T-helper 22 cell (primary cell): Measurements from ENCODE around the gene RAB37.

Experiments
- DNase-seq: peaks from one replicate; pipeline ENCODE4 v3.0.0-alpha.2; 2020; ENCODE audit warnings: low read depth

RAB37 gene

GRCh38 chr17:74779948-74780400 is 42.9 kb downstream of the RAB37 start:
- peak; percentile 54 for DNase-seq

- no peak for DNase-seq
These were observed 43.6 kb downstream of the RAB37 start for GRCh38 chr17:74780443-74781238.

- no peak for DNase-seq
These were observed 45.5 kb downstream of the RAB37 start for GRCh38 chr17:74782571-74782970.

GRCh38 chr17:74784125-74784810 is 47.2 kb downstream of the RAB37 start:
- no peak for DNase-seq

GRCh38 chr17:74785096-74785980 is 48.3 kb downstream of the RAB37 start:
- DNase-seq: no peak

GRCh38 chr17:74785981-74786360 is 48.9 kb downstream of the RAB37 start:
- no peak for DNase-seq

- DNase-seq: no peak
These were observed 49.5 kb downstream of the RAB37 start for GRCh38 chr17:74786431-74787055.

GRCh38 chr17:74790161-74791058 is 53.4 kb downstream of the RAB37 start:
- DNase-seq: no peak

GRCh38 chr17:74792586-74793105 is 55.6 kb downstream of the RAB37 start:
- no peak for DNase-seq

- DNase-seq: no peak
These were observed 58.4 kb downstream of the RAB37 start for GRCh38 chr17:74795327-74796020.

- DNase-seq: no peak
These were observed 59.2 kb downstream of the RAB37 start for GRCh38 chr17:74796211-74796610.

- no peak for DNase-seq
These were observed 59.8 kb downstream of the RAB37 start for GRCh38 chr17:74796866-74797265.
